Measurements from ENCODE around the gene NEUROD1.

- no peak for TF ChIP-seq TAF1 (IDR thresholded peaks at IDR 0.05; ENCODE audit: borderline replicate concordance, insufficient read depth, low read length)
- peak; percentile 96 to 97 for TF ChIP-seq REST (IDR thresholded peaks at IDR 0.05; ENCODE audit: insufficient read depth in 1 of 2, low read depth in 2 of 2, low read length in 2 of 2)
- TF ChIP-seq POLR2AphosphoS5 (IDR thresholded peaks at IDR 0.05; ENCODE audit: low read depth, low read length) = no peak
- no peak for TF ChIP-seq SIN3A (IDR thresholded peaks at IDR 0.05; ENCODE audit: borderline replicate concordance, insufficient read depth, low read length)
- no peak for TF ChIP-seq FOXP2 (optimal IDR thresholded peaks at IDR 0.05; ENCODE audit: borderline replicate concordance, extremely low read depth, extremely low read length, insufficient read depth)
Measured at GRCh38 chr2:181677912-181678586, 2.3 kb downstream of the NEUROD1 start.
